K562 (cell line): ENCODE data around the gene MYO1B.

ENCODE experiments used
- CEBPB ChIP-seq: fragments of 450-650 bp; IDR thresholded peaks from 2 replicates; pipeline ENCODE4 v1.6.1; 2016; ENCODE audit warnings: missing genetic modification characterization, missing compliant biosample characterization
- KLF16 ChIP-seq: IDR thresholded peaks from 2 replicates; pipeline ENCODE4 v1.6.1; 2016; ENCODE audit warnings: antibody characterized with exemption
- POLR2A ChIP-seq: fragments of 450-650 bp; conservative IDR thresholded peaks from 2 replicates; pipeline ENCODE4 v1.6.1; 2016
- SMARCC2 ChIP-seq: fragments of 450-650 bp; IDR thresholded peaks from 2 replicates; pipeline ENCODE4 v1.6.1; 2017; ENCODE audit warnings: antibody characterized with exemption, moderate library complexity, mild to moderate bottlenecking, low read depth
- TCF7 ChIP-seq: sonication (generic); IDR thresholded peaks from 2 replicates; pipeline ENCODE4 v1.6.1; 2016; ENCODE audit warnings: antibody characterized with exemption, borderline replicate concordance
- ZNF780A ChIP-seq: fragments of 250-450 bp; sonication (Bioruptor Pico); IDR thresholded peaks from 2 replicates; pipeline ENCODE4 v1.5.0; 2021; ENCODE audit warnings: mild to moderate bottlenecking
- TF ChIP-seq, protein P1 (sequence below), 3 experiments: IDR thresholded peaks in 2 of 3; conservative IDR thresholded peaks in 1 of 3; 2 replicates each; pipeline ENCODE4 v1.5.1; 2011 to 2012; ENCODE audit warnings: low read length in 3 of 3, mild to moderate bottlenecking in 3 of 3, control low read depth in 2 of 3, improper control_type of control experiment in 1 of 3, inconsistent platforms in 1 of 3, low read depth in 1 of 3, mixed read lengths in 1 of 3, moderate library complexity in 1 of 3; ENCODE audit not compliant: insufficient read depth in 2 of 3

DNA sequence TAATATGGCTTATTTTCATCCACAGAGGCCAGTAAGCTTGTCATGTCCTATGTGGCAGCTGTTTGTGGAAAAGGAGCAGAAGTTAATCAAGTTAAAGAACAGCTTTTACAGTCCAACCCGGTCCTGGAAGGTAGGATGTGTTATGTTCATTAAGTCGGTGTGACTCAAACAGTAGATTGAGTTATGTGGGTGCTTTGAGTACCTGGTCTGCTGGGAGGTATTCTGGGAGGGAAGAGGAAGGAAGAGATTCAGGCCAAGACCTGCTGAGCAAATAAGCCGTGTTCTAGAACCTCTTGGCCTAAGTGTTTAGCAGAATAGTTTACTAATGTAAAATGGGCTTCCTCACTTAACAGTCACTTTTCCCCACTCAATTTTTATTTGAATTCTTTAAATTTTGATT is 96.2 kb downstream of the MYO1B start:
- no peak for TF ChIP-seq ZNF780A (CRISPR knock-in tag)
- no peak for TF ChIP-seq POLR2A
- no peak for TF ChIP-seq SMARCC2
- TF ChIP-seq, protein P1, sequence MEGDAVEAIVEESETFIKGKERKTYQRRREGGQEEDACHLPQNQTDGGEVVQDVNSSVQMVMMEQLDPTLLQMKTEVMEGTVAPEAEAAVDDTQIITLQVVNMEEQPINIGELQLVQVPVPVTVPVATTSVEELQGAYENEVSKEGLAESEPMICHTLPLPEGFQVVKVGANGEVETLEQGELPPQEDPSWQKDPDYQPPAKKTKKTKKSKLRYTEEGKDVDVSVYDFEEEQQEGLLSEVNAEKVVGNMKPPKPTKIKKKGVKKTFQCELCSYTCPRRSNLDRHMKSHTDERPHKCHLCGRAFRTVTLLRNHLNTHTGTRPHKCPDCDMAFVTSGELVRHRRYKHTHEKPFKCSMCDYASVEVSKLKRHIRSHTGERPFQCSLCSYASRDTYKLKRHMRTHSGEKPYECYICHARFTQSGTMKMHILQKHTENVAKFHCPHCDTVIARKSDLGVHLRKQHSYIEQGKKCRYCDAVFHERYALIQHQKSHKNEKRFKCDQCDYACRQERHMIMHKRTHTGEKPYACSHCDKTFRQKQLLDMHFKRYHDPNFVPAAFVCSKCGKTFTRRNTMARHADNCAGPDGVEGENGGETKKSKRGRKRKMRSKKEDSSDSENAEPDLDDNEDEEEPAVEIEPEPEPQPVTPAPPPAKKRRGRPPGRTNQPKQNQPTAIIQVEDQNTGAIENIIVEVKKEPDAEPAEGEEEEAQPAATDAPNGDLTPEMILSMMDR (IDR thresholded peaks at IDR 0.05 in 2 of 3, conservative IDR thresholded peaks at IDR 0.05 in 1 of 3; ENCODE audit: insufficient read depth in 2 of 3, low read depth in 1 of 3, low read length in 3 of 3) = no peak
- TF ChIP-seq KLF16 = no peak
- TF ChIP-seq CEBPB (tag) = no peak
- TF ChIP-seq TCF7 = no peak
